CD4-positive, alpha-beta memory T cell (primary cell): ENCODE results near the gene LPP. TPM values are rescaled to one million over a fixed set of nuclear protein-coding genes. Genes with fewer than 3 reads are reported as not detected.

Experiments used
- CTCF ChIA-PET: fragments of 350-600 bp; sonication (Branson Sonifier 250); formaldehyde crosslinking; loops from one replicate; lab custom pipeline; 2021; ENCODE audit warnings: inconsistent platforms; ENCODE audit not compliant: partially characterized antibody; lab: Charles Lee
- POLR2A ChIA-PET: fragments of 350-600 bp; sonication (Branson Sonifier 250); formaldehyde crosslinking; loops from one replicate; lab custom pipeline; 2021; ENCODE audit not compliant: partially characterized antibody; lab: Charles Lee
- DNase-seq, 5 donors: peaks; one replicate each; pipeline versions ENCODE4 v3.0.0 to v3.0.0-alpha.2; 2020 to 2022; ENCODE audit warnings: mixed read lengths in 1 of 5
- H3K27ac ChIP-seq: one replicate; pipeline ENCODE4 v1.7.0; 2013; ENCODE audit warnings: low read depth, low read length
- H3K27me3 ChIP-seq: 2 replicates; pipeline ENCODE4 v1.7.0; 2013; ENCODE audit warnings: mild to moderate bottlenecking, low read length, moderate library complexity; ENCODE audit not compliant: insufficient read depth
- H3K36me3 ChIP-seq: 2 replicates; pipeline ENCODE4 v1.7.0; 2013; ENCODE audit warnings: mild to moderate bottlenecking, low read length, moderate library complexity; ENCODE audit not compliant: insufficient read depth
- H3K4me1 ChIP-seq: 2 replicates; pipeline ENCODE4 v1.7.0; 2013; ENCODE audit warnings: mild to moderate bottlenecking, low read length, moderate library complexity; ENCODE audit not compliant: insufficient read depth
- H3K4me3 ChIP-seq, 2 donors: one replicate each; pipeline ENCODE4 v1.7.0; 2013; ENCODE audit warnings: low read length in 2 of 2, mild to moderate bottlenecking in 1 of 2
- H3K9me3 ChIP-seq, 2 donors: one replicate each; pipeline ENCODE4 v1.7.0; 2013; ENCODE audit warnings: low read length in 2 of 2, control low read depth in 1 of 2; ENCODE audit not compliant: control insufficient read depth in 1 of 2
- H3K27ac Mint-ChIP-seq, 7 donors: one replicate each; pipeline ENCODE4 v1.8.0; 2020 to 2021; ENCODE audit warnings: mixed read lengths in 7 of 7, mild to moderate bottlenecking in 6 of 7, inconsistent platforms in 3 of 7, moderate library complexity in 3 of 7
- H3K27me3 Mint-ChIP-seq, 2 donors: one replicate each; pipeline ENCODE4 v1.8.0; 2020 to 2021; ENCODE audit warnings: mixed read lengths in 2 of 2
- H3K36me3 Mint-ChIP-seq, 2 donors: one replicate each; pipeline ENCODE4 v1.8.0; 2020 to 2021; ENCODE audit warnings: mixed read lengths in 2 of 2, inconsistent platforms in 1 of 2, mild to moderate bottlenecking in 1 of 2
- H3K4me1 Mint-ChIP-seq, 4 donors: one replicate each; pipeline ENCODE4 v1.8.0; 2020 to 2021; ENCODE audit warnings: mixed read lengths in 4 of 4, mild to moderate bottlenecking in 1 of 4
- H3K4me3 Mint-ChIP-seq, 8 donors: one replicate each; pipeline ENCODE4 v1.8.0; 2020 to 2021; ENCODE audit warnings: mixed read lengths in 8 of 8, mild to moderate bottlenecking in 7 of 8, moderate library complexity in 6 of 8, inconsistent platforms in 3 of 8
- H3K9me3 Mint-ChIP-seq, 8 donors: one replicate each; pipeline ENCODE4 v1.8.0; 2020 to 2021; ENCODE audit warnings: mixed read lengths in 8 of 8, mild to moderate bottlenecking in 5 of 8, inconsistent platforms in 3 of 8, moderate library complexity in 1 of 8
- intact Hi-C: fragments of 100-400 bp; cut with micrococcal nuclease; formaldehyde crosslinking; loops from one replicate; pipeline ENCODE4 v1.15.1; 2023
- polyA plus RNA-seq, 2 donors: library from polyadenylated mRNA; unstranded; fragments of 300-500 nt; fragmentation: Illumina TruSeq; gene quantifications; one replicate each; pipeline ENCODE4 v1.2.3, GENCODE V29; 2021
- total RNA-seq, 2 experiments: library from RNA; stranded (reverse); gene quantifications; one replicate each; pipeline ENCODE4 v1.2.3, GENCODE V29; 2021

LPP gene
- total and polyA plus RNA-seq, 4 experiments from 2014 or later: 10.4 to 27.2 (median 24.7) TPM

GRCh38 chr3:188584958-188585689, 431.2 kb downstream of the LPP start:
- no peaks in the 10 kb centered on the region for H3K9me3 ChIP-seq
- no peak for DNase-seq
- H3K4me3 ChIP-seq: no peak overlapping the region

GRCh38 chr3:188589071-188589470, 435.1 kb downstream of the LPP start:
- ChIA-PET POLR2A (no interaction called here), CTCF (no interaction called here)
- Histone ChIP-seq H3K4me3 (no peak overlapping the region), H3K36me3 (no peaks in the 10 kb centered on the region), H3K27me3 (no peaks in the 10 kb centered on the region), H3K9me3 (no peaks in the 10 kb centered on the region), H3K4me1 (peaks cover 8% of the 10 kb centered on the region), H3K27ac (no peak overlapping the region)
- no peaks in the 10 kb centered on the region for H3K27me3 Mint-ChIP-seq
- H3K4me1 Mint-ChIP-seq: peaks cover 4 to 17% (median 7%) of the 10 kb centered on the region in 4 donors
- DNase-seq: no peak
- intact Hi-C loops: no loop called here
- no peaks in the 10 kb centered on the region for H3K9me3 Mint-ChIP-seq
- no peak overlapping the region for H3K27ac Mint-ChIP-seq
- H3K36me3 Mint-ChIP-seq: peaks cover 0 to 10% of the 10 kb centered on the region in 2 donors
- H3K4me3 Mint-ChIP-seq: no peak overlapping the region

More at GRCh38 chr3:188584958-188585689, 431.2 kb downstream of the LPP start:
- CTCF ChIA-PET: interaction anchor here (0.8 kb wide), 1 partner anchor 845 kb away, joined by 4 read pairs; no protein-coding TSS in a partner anchor
- Mint-ChIP-seq H3K4me1 (peaks cover 4 to 17% (median 7%) of the 10 kb centered on the region in 4 donors), H3K36me3 (peaks cover 0 to 7% of the 10 kb centered on the region in 2 donors), H3K27me3 (no peaks in the 10 kb centered on the region), H3K9me3 (no peaks in the 10 kb centered on the region), H3K4me3 (no peak overlapping the region), H3K27ac (peak overlapping the region in 2 of 7 donors; percentile 3 to 57)
- no peak overlapping the region for H3K27ac ChIP-seq
- POLR2A ChIA-PET: no interaction called here
- intact Hi-C loops: loop anchor here (5.0 kb wide), 1 partner anchor 843 kb away; no protein-coding TSS in a partner anchor
- no peaks in the 10 kb centered on the region for H3K36me3 ChIP-seq
- H3K27me3 ChIP-seq: no peaks in the 10 kb centered on the region
- H3K4me1 ChIP-seq: peaks cover 12% of the 10 kb centered on the region

GRCh38 chr3:188589771-188590170, 435.8 kb downstream of the LPP start:
- intact Hi-C loops: no loop called here
- DNase-seq: no peak
- H3K4me3 ChIP-seq: no peak overlapping the region
- peaks cover under 1% of the 10 kb centered on the region for H3K4me1 ChIP-seq
- H3K4me1 Mint-ChIP-seq: peaks cover 1 to 13% (median 3%) of the 10 kb centered on the region in 4 donors
- POLR2A ChIA-PET: no interaction called here
- no peaks in the 10 kb centered on the region for H3K9me3 ChIP-seq
- CTCF ChIA-PET: no interaction called here
- H3K36me3 ChIP-seq: no peaks in the 10 kb centered on the region
- H3K4me3 Mint-ChIP-seq: no peak overlapping the region
- peaks cover 0 to 10% of the 10 kb centered on the region in 2 donors for H3K36me3 Mint-ChIP-seq
- no peak overlapping the region for H3K27ac Mint-ChIP-seq
- no peaks in the 10 kb centered on the region for H3K27me3 ChIP-seq
- no peak overlapping the region for H3K27ac ChIP-seq
- no peaks in the 10 kb centered on the region for H3K27me3 Mint-ChIP-seq
- H3K9me3 Mint-ChIP-seq: no peaks in the 10 kb centered on the region

GRCh38 chr3:188590557-188590956, 436.6 kb downstream of the LPP start:
- Histone ChIP-seq H3K4me3 (no peak overlapping the region), H3K27ac (no peak overlapping the region), H3K36me3 (no peaks in the 10 kb centered on the region), H3K9me3 (no peaks in the 10 kb centered on the region), H3K27me3 (no peaks in the 10 kb centered on the region), H3K4me1 (no peaks in the 10 kb centered on the region)
- POLR2A ChIA-PET: no interaction called here
- H3K4me3 Mint-ChIP-seq: no peak overlapping the region
- H3K9me3 Mint-ChIP-seq: no peaks in the 10 kb centered on the region
- H3K27me3 Mint-ChIP-seq: no peaks in the 10 kb centered on the region
- H3K36me3 Mint-ChIP-seq: peaks cover 0 to 10% of the 10 kb centered on the region in 2 donors
- DNase-seq: no peak
- H3K27ac Mint-ChIP-seq: no peak overlapping the region
- H3K4me1 Mint-ChIP-seq: peaks cover 0 to 6% (median 0%) of the 10 kb centered on the region in 4 donors
- intact Hi-C loops: no loop called here
- CTCF ChIA-PET: no interaction called here

GRCh38 chr3:188594139-188594538, 440.2 kb downstream of the LPP start:
- Histone ChIP-seq H3K4me1 (no peaks in the 10 kb centered on the region), H3K4me3 (no peak overlapping the region), H3K27me3 (no peaks in the 10 kb centered on the region), H3K9me3 (no peaks in the 10 kb centered on the region), H3K36me3 (no peaks in the 10 kb centered on the region), H3K27ac (no peak overlapping the region)
- H3K27me3 Mint-ChIP-seq: no peaks in the 10 kb centered on the region
- DNase-seq: no peak
- no peak overlapping the region for H3K4me3 Mint-ChIP-seq
- CTCF ChIA-PET: no interaction called here
- POLR2A ChIA-PET: no interaction called here
- intact Hi-C loops: no loop called here
- H3K36me3 Mint-ChIP-seq: peaks cover 2 to 18% of the 10 kb centered on the region in 2 donors
- H3K27ac Mint-ChIP-seq: no peak overlapping the region
- no peaks in the 10 kb centered on the region for H3K4me1 Mint-ChIP-seq
- no peaks in the 10 kb centered on the region for H3K9me3 Mint-ChIP-seq

- H3K9me3 Mint-ChIP-seq: no peaks in the 10 kb centered on the region
- ChIA-PET POLR2A (no interaction called here), CTCF (no interaction called here)
- intact Hi-C loops: no loop called here
- no peaks in the 10 kb centered on the region for H3K9me3 ChIP-seq
- no peak for DNase-seq
- H3K27ac Mint-ChIP-seq: no peak overlapping the region
- no peak overlapping the region for H3K4me3 Mint-ChIP-seq
- H3K27ac ChIP-seq: no peak overlapping the region
- H3K27me3 ChIP-seq: no peaks in the 10 kb centered on the region
- H3K36me3 ChIP-seq: no peaks in the 10 kb centered on the region
- H3K4me3 ChIP-seq: no peak overlapping the region
- peaks cover 2 to 15% of the 10 kb centered on the region in 2 donors for H3K36me3 Mint-ChIP-seq
- H3K27me3 Mint-ChIP-seq: no peaks in the 10 kb centered on the region
- H3K4me1 Mint-ChIP-seq: no peaks in the 10 kb centered on the region
- no peaks in the 10 kb centered on the region for H3K4me1 ChIP-seq
Observed at GRCh38 chr3:188595890-188596376, 442.0 kb downstream of the LPP start.

GRCh38 chr3:188598894-188599293, 444.9 kb downstream of the LPP start:
- H3K36me3 Mint-ChIP-seq: peaks cover 2 to 9% of the 10 kb centered on the region in 2 donors
- Histone ChIP-seq H3K27ac (no peak overlapping the region), H3K4me3 (no peak overlapping the region), H3K36me3 (no peaks in the 10 kb centered on the region), H3K9me3 (no peaks in the 10 kb centered on the region), H3K4me1 (no peaks in the 10 kb centered on the region), H3K27me3 (no peaks in the 10 kb centered on the region)
- H3K4me1 Mint-ChIP-seq: no peaks in the 10 kb centered on the region
- CTCF ChIA-PET: no interaction called here
- no peaks in the 10 kb centered on the region for H3K9me3 Mint-ChIP-seq
- H3K27me3 Mint-ChIP-seq: no peaks in the 10 kb centered on the region
- intact Hi-C loops: no loop called here
- H3K4me3 Mint-ChIP-seq: no peak overlapping the region
- DNase-seq: no peak
- POLR2A ChIA-PET: no interaction called here
- no peak overlapping the region for H3K27ac Mint-ChIP-seq
